Measurements from ENCODE around the gene RALB. TPM values are rescaled to one million over a fixed set of nuclear protein-coding genes. Genes with fewer than 3 reads are reported as not detected.
"Not testable (repeated sequence)": the region's sequence is repeated elsewhere in the genome, so short reads cannot be mapped to it uniquely, and the experiment has no call there.

The RALB gene
- total and polyA plus RNA-seq, 2 experiments from 2014 or later = 15.2 to 17.4 TPM

DNA sequence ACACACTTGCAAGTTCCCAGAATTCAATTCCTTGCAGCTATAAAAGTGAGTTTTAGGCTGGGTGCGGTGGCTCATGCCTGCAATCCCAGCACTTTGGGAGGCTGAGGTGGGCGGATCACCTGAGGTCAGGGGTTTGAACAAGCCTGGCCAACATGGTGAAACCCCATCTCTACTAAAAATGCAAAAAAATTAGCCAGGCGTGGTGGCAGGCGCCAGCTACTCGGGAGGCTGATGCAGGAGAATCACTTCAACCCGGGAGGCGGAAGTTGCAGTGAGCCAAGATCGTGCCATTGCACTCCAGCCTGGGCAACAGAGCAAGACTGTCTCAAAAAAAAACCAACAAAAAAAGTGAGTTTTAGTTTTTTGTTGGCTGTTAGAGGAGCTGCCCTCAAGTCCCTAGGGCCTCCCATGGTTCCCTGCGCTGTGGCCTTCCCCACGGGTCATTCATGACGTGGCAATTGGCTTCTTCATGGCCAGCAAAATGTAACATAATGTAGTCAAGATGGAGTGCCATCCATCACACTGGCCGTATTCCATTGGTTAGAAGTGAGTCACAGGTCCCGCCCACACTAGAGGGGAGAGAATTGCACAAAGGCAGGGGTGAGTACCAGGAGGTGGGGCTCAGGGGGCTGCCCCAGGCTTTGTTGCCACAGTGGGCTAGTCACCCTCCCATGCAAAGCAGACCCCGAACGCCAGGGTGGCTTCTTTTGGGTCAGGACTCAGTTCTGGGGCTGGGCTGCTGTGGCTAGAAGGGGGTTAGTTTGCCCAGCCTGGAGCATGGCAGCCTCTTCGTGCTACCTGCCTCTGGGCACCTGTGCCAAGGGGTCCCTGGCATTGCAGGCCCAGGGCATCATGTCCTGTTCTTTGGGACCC is 55.6 kb downstream of the RALB start:
- no peak for DNase-seq (ENCODE audit: low spot score)
- no peaks in the 10 kb centered on the region; the same call in 1 of the 2 replicates for H3K4me1 ChIP-seq (ENCODE audit: insufficient read depth)
- no peak overlapping the region for H3K27ac Mint-ChIP-seq
- TF ChIP-seq ZNF331 (CRISPR knock-in tag; IDR thresholded peaks at IDR 0.05; ENCODE audit: low read depth) (no peak), EZH2 (IDR thresholded peaks at IDR 0.05; ENCODE audit: low read depth, unreplicated experiment) (no peak), CTCF (conservative IDR thresholded peaks at IDR 0.05; ENCODE audit: low read depth in 2 of 2) (no peak)
- H2AFZ ChIP-seq = no peak overlapping the region
- no peaks in the 10 kb centered on the region for H3K36me3 Mint-ChIP-seq (ENCODE audit: low read depth)
- no peaks in the 10 kb centered on the region for H3F3A ChIP-seq (replicated peaks; ENCODE audit: low read depth)
- H4K20me1 ChIP-seq (replicated peaks; ENCODE audit: insufficient read depth) = peaks cover 4% of the 10 kb centered on the region
- H3K9me3 Mint-ChIP-seq = no peaks in the 10 kb centered on the region; the same call in 2 of the 3 replicates
- no peak overlapping the region for H3K4me3 Mint-ChIP-seq
- peaks cover 46% of the 10 kb centered on the region for H3K27me3 Mint-ChIP-seq (ENCODE audit: insufficient read depth, low read depth, poor library complexity)
- H3K27ac ChIP-seq (ENCODE audit: low read depth) = no peak overlapping the region
- H3K27me3 ChIP-seq (ENCODE audit: insufficient read depth) = peaks cover 40% of the 10 kb centered on the region
- ATAC-seq = no peak
- H3K36me3 ChIP-seq (ENCODE audit: insufficient read depth) = no peaks in the 10 kb centered on the region
- no peaks in the 10 kb centered on the region for H3K79me2 ChIP-seq (replicated peaks; ENCODE audit: insufficient read depth)
- H3K4me2 ChIP-seq = no peak overlapping the region
- H3K4me1 Mint-ChIP-seq = peaks cover 8% of the 10 kb centered on the region; the same call in 2 of the 3 replicates
- no peak overlapping the region for H3K4me3 ChIP-seq
- no peaks in the 10 kb centered on the region for H3K9me2 ChIP-seq (ENCODE audit: insufficient read depth)

- H3K79me2 ChIP-seq (replicated peaks; ENCODE audit: insufficient read depth) = no peaks in the 10 kb centered on the region
- H3K27ac Mint-ChIP-seq = no peak overlapping the region
- H3K36me3 Mint-ChIP-seq (ENCODE audit: low read depth) = no peaks in the 10 kb centered on the region
- H3K4me1 Mint-ChIP-seq = peaks cover 14% of the 10 kb centered on the region
- ATAC-seq = peak; percentile 46
- no peak overlapping the region for H3K4me2 ChIP-seq
- peaks cover 61% of the 10 kb centered on the region for H3K27me3 Mint-ChIP-seq (ENCODE audit: insufficient read depth, low read depth, poor library complexity)
- H2AFZ ChIP-seq = no peak overlapping the region
- H3K4me3 ChIP-seq = no peak overlapping the region
- H3K36me3 ChIP-seq (ENCODE audit: insufficient read depth) = no peaks in the 10 kb centered on the region
- no peak overlapping the region for H3K4me3 Mint-ChIP-seq
- no peaks in the 10 kb centered on the region; the same call in 1 of the 2 replicates for H3K4me1 ChIP-seq (ENCODE audit: insufficient read depth)
- peak; percentile 54 for DNase-seq (ENCODE audit: low spot score)
- H3K9me3 Mint-ChIP-seq = no peaks in the 10 kb centered on the region; the same call in 2 of the 3 replicates
- H4K20me1 ChIP-seq (replicated peaks; ENCODE audit: insufficient read depth) = peaks cover 4% of the 10 kb centered on the region
- H3K27me3 ChIP-seq (ENCODE audit: insufficient read depth) = peaks cover 55% of the 10 kb centered on the region
- H3F3A ChIP-seq (replicated peaks; ENCODE audit: low read depth) = no peaks in the 10 kb centered on the region
- no peak overlapping the region for H3K27ac ChIP-seq (ENCODE audit: low read depth)
- TF ChIP-seq EZH2 (IDR thresholded peaks at IDR 0.05; ENCODE audit: low read depth, unreplicated experiment) (no peak), ZNF331 (CRISPR knock-in tag; IDR thresholded peaks at IDR 0.05; ENCODE audit: low read depth) (no peak), NANOG (IDR thresholded peaks at IDR 0.05; ENCODE audit: borderline replicate concordance) (peak; percentile 43; the same call in 1 of the 2 replicates)
- H3K9me2 ChIP-seq (ENCODE audit: insufficient read depth) = no peaks in the 10 kb centered on the region
Measured at GRCh38 chr2:120310136-120310535, 57.5 kb downstream of the RALB start.

GRCh38 chr2:120310841-120311240 is 58.2 kb downstream of the RALB start:
- not testable (repeated sequence) for H3K27ac ChIP-seq (ENCODE audit: low read depth); H3K27ac Mint-ChIP-seq; H3K36me3 Mint-ChIP-seq (ENCODE audit: low read depth); H2AFZ ChIP-seq; H3K4me1 ChIP-seq (ENCODE audit: insufficient read depth); H4K20me1 ChIP-seq (replicated peaks; ENCODE audit: insufficient read depth); H3K9me3 Mint-ChIP-seq; H3K79me2 ChIP-seq (replicated peaks; ENCODE audit: insufficient read depth); DNase-seq (ENCODE audit: low spot score); H3K4me3 ChIP-seq; H3F3A ChIP-seq (replicated peaks; ENCODE audit: low read depth); ATAC-seq; H3K4me2 ChIP-seq; H3K36me3 ChIP-seq (ENCODE audit: insufficient read depth); H3K9me2 ChIP-seq (ENCODE audit: insufficient read depth); H3K4me3 Mint-ChIP-seq
- Mint-ChIP-seq H3K4me1 (peaks cover 14% of the 10 kb centered on the region), H3K27me3 (ENCODE audit: insufficient read depth, low read depth, poor library complexity) (peaks cover 64% of the 10 kb centered on the region)
- peaks cover 55% of the 10 kb centered on the region for H3K27me3 ChIP-seq (ENCODE audit: insufficient read depth)

Data from GM23338 (cell line).